Aorta (tissue), 5 donors: Measurements from ENCODE around the gene PXDC1. TPM values are rescaled to one million over a fixed set of nuclear protein-coding genes. Genes with fewer than 3 reads are reported as not detected.

Source experiments
- ATAC-seq: fragments of 200-7000 bp; cut with Tn5 transposase; one replicate; pipeline ENCODE4 v1.9.1; 2022; ENCODE audit warnings: moderate library complexity; ENCODE audit not compliant: low FRiP score
- DNase-seq, 2 donors: peaks; one replicate each; pipeline ENCODE4 v3.0.0-alpha.2; 2020
- H3K27ac ChIP-seq, 2 donors: one replicate each; pipeline ENCODE4 v1.5.1; 2013; ENCODE audit warnings: low read length in 2 of 2, mild to moderate bottlenecking in 2 of 2, moderate library complexity in 2 of 2, control low read depth in 1 of 2, inconsistent platforms in 1 of 2, low read depth in 1 of 2
- H3K27me3 ChIP-seq, 2 donors: one replicate each; pipeline ENCODE4 v1.6.1; 2013; ENCODE audit warnings: control low read depth in 1 of 2, low read length in 1 of 2, mild to moderate bottlenecking in 1 of 2, moderate library complexity in 1 of 2; ENCODE audit not compliant: insufficient read depth in 2 of 2, control insufficient read depth in 1 of 2
- H3K36me3 ChIP-seq, 2 donors: one replicate each; pipeline ENCODE4 v1.6.1; 2013; ENCODE audit warnings: control low read depth in 1 of 2, low read length in 1 of 2, mild to moderate bottlenecking in 1 of 2; ENCODE audit not compliant: insufficient read depth in 2 of 2, control insufficient read depth in 1 of 2
- H3K4me1 ChIP-seq, 2 donors: one replicate each; pipeline ENCODE4 v1.6.1; 2013; ENCODE audit warnings: low read length in 2 of 2, control low read depth in 1 of 2, mild to moderate bottlenecking in 1 of 2, moderate library complexity in 1 of 2; ENCODE audit not compliant: insufficient read depth in 2 of 2, control insufficient read depth in 1 of 2
- H3K4me3 ChIP-seq, 2 donors: one replicate each; pipeline ENCODE4 v1.5.1; 2013; ENCODE audit warnings: low read length in 2 of 2, control low read depth in 1 of 2, mild to moderate bottlenecking in 1 of 2
- H3K9me3 ChIP-seq: one replicate; pipeline ENCODE4 v1.6.1; 2013; ENCODE audit warnings: mild to moderate bottlenecking, low read length; ENCODE audit not compliant: control insufficient read depth
- WGBS, 2 donors: extraction: QIAGEN DNeasy Blood & Tissue Kit; methylation state at CpG; one replicate each; pipeline ENCODE4 v1.1.7; 2013; 5-methylcytosine and 5-hydroxymethylcytosine counted together
- intact Hi-C, 2 donors: fragments of 100-400 bp; cut with DNase I; formaldehyde crosslinking; loops; one replicate each; pipeline versions ENCODE4 v1.14.2 to v1.15.0; 2022
- polyA plus RNA-seq, 2 donors: library from polyadenylated mRNA; stranded (reverse); fragments of 200-250 nt; gene quantifications; one replicate each; pipeline ENCODE4 v1.2.3, GENCODE V29; 2013
- total RNA-seq, 2 donors: library from RNA; stranded (reverse); fragmentation: NEBNext Ultra II Directional; extraction: Animal tissue kit (Norgen Biotek cat#: 25700); gene quantifications; one replicate each; pipeline ENCODE4 v1.2.1, GENCODE V29; 2021
- donor health status: healthy with polysubstance abuse.
- donor health status: Bipolar disorder and iron deficiency.
- donor health status: DM: no; HTN: no; CAD: no.
- donor health status: DM: no; HTN: no; CAD: no.
- donor health status: DM: yes; HTN: yes; CAD: no.

Gene PXDC1
- total and polyA plus RNA-seq, 4 donors, result 110 to 222 (median 141) TPM

DNA sequence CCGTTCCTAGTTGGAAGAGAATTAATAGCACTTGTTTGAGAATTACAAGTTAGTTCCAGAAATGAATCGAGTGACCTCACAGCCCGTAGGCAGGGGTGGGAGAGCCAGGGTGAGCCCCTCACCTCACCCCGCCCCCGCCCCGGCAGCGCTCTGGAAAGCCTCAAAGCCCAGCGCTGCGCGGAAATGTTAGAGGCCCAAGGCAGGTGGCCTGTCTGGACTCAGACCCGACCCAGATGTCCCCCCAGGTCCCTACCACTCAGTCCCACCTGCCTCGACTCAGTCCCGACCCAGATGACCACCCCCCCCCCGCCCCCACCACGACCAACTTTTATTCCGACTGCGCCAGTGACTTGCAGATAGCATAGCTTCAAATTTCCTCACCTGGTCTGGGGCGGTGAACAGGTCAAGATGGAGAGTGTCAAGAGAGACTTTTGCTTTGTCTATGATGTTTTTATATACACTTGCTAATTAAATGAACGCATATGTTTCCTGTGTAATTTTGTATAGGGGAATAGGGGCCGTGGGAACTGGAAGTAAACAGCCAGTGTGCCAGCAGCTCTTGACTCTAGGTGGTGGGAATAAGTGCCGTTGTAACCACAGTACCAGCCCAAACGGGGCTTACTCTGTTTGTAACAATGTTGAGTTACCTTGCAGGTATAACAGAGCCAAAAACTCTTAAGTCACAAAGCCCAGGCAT, 1.2 kb upstream of the PXDC1 start:
- intact Hi-C loops, result loop anchor here in 1 of 2 donors (1.0 kb wide), 1 partner anchor 51 kb away; no protein-coding TSS in a partner anchor
- Histone ChIP-seq H3K27me3 (no peaks in the 10 kb centered on the region), H3K4me3 (peak overlapping the region; percentile 7 to 23), H3K36me3 (no peaks in the 10 kb centered on the region), H3K4me1 (no peaks in the 10 kb centered on the region), H3K27ac (peak overlapping the region; percentile 97 to 99), H3K9me3 (no peaks in the 10 kb centered on the region)
- ATAC-seq (no peak), DNase-seq (no peak)
- WGBS, 2 donors, result 26 to 27% methylated on average over 21 to 22 of the region's 22 CpGs

DNA sequence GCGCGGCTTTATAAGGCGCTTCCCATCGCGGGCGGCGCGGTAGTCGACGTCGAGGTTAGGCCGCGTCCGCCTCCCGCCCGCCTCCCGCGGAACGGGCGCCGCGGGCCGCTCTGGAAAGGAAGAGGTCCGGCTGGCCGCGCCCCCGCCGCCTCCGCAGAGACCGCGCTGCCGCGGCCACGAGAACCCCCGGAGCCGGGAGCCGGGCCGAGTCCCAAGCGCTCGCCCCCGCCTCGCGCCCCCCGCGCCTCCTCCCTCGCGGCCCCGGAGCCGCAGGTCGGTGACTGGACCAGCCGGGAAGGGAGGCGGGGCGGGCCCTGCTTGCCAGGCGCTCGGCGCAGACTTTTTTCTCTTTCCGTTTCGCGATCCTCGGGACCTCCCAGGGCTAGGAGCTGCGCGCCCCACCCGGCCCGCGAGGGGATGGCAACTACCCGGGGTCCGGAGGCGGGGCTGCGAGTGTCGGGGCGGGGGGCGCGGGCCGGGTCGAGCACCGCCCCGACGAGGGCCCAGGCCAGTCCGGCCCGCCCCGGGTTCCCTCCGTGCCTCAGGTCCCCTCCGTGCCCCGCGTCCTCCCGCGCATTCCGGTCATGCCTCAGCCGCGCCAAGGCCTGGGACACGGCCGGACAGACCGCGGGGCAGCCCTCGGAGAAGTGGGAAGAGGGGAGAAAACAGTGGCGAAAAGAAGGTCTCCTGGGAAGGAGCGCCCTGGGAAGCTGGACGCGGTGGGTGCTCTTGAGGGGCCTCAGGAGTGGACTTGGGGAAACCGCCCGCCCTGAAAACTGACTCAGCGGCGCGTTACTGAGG, 417 bp upstream of the PXDC1 start:
- Histone ChIP-seq H3K9me3 (no peaks in the 10 kb centered on the region), H3K4me3 (peak overlapping the region; percentile 75 to 98), H3K27me3 (no peaks in the 10 kb centered on the region), H3K27ac (peak overlapping the region; percentile 97 to 99), H3K4me1 (no peaks in the 10 kb centered on the region), H3K36me3 (no peaks in the 10 kb centered on the region)
- intact Hi-C loops, result loop anchor here (1.0 to 2.0 kb wide), 2 partner anchors 51 to 75 kb away; no protein-coding TSS in a partner anchor
- WGBS, 2 donors, result 1 to 2% methylated on average over 51 to 104 of the region's 104 CpGs
- DNase-seq (peak; percentile 95 to 98), ATAC-seq (peak; percentile 78)

GRCh38 chr6:3750317-3751076, 1.0 kb downstream of the PXDC1 start:
- Histone ChIP-seq H3K27me3 (no peaks in the 10 kb centered on the region), H3K27ac (peak overlapping the region; percentile 97 to 99), H3K9me3 (no peaks in the 10 kb centered on the region), H3K4me3 (peak overlapping the region; percentile 75 to 98), H3K36me3 (no peaks in the 10 kb centered on the region), H3K4me1 (no peaks in the 10 kb centered on the region)
- ATAC-seq (peak; percentile 82), DNase-seq (peak; percentile 94 to 96)
- 1% methylated on average over 67 to 74 of the region's 74 CpGs for WGBS, 2 donors
- intact Hi-C loops, result loop anchor here in 1 of 2 donors (2.0 kb wide), 1 partner anchor 76 kb away; no protein-coding TSS in a partner anchor

DNA sequence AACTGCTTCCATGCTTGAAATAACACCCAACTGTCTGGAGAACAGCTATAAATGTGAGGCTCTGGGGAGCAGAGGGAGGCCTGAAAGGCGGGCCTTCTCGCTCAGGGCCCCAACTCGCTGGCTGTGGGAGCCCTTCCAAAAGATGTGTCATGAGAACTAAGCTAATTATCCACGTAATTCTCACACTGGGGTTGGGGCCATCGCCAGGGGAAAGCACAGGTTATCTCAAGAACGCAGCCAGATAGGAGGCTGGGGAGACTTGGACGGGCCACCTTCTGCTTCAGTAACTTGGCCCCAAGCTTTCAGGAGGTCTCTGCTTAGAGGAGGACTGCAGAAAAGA, 1.6 kb downstream of the PXDC1 start:
- peak; percentile 49 for ATAC-seq
- 1 to 3% methylated on average over 7 of the region's 7 CpGs for WGBS, 2 donors
- Histone ChIP-seq H3K9me3 (no peaks in the 10 kb centered on the region), H3K4me3 (peak overlapping the region; percentile 75 to 98), H3K27me3 (no peaks in the 10 kb centered on the region), H3K27ac (peak overlapping the region; percentile 97 to 99), H3K36me3 (no peaks in the 10 kb centered on the region), H3K4me1 (no peaks in the 10 kb centered on the region)
- peak; percentile 84 to 89 for DNase-seq
- intact Hi-C loops, result loop anchor here (1.0 to 5.0 kb wide), 4 partner anchors 75 to 137 kb away; no protein-coding TSS in a partner anchor

DNA sequence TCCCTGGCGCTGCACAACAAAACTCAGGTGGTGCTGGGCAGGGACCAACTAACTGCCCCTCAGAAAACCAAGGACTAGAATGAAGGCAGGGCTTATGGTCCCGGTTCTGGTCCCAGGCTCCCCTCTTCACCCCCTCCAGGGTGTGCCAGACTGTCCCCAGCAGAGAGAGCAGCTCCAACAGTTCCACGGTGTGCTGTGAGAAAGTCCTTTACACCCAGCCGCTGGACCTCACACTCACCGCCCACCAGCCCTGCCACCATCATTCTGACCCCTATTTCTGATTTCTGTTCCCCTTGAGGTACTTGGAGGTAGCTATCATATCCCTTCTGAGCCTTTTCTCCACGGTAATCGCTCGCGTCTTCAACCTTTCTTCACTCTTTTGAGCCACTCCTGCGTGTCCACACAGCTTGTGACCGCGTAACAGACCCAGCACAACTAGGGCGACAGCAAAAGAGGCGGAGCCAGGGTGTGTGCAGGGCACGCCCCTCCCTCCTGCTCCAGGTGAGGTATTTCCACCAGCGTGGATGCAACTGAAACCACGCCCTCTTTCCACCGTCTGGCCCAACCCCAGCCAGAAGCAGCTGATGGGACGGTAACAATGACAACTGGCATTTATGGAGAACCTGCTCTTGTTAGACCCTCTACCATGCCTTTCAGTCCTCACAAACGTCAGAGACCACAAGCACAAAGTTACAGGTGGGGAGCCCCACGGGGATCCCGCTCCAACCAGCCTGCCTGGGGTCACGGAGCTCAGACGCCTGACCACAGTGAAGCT, 2.3 kb downstream of the PXDC1 start:
- Histone ChIP-seq H3K4me1 (no peaks in the 10 kb centered on the region), H3K36me3 (no peaks in the 10 kb centered on the region), H3K9me3 (no peaks in the 10 kb centered on the region), H3K4me3 (peak overlapping the region; percentile 75 to 98), H3K27ac (peak overlapping the region; percentile 97 to 99), H3K27me3 (no peaks in the 10 kb centered on the region)
- peak in 1 of 2 donors; percentile 69 for DNase-seq
- no peak for ATAC-seq
- intact Hi-C loops, result loop anchor here (1.0 to 5.0 kb wide), 3 partner anchors 76 to 138 kb away; no protein-coding TSS in a partner anchor
- WGBS, 2 donors, result 3 to 4% methylated on average over 24 of the region's 24 CpGs

DNA sequence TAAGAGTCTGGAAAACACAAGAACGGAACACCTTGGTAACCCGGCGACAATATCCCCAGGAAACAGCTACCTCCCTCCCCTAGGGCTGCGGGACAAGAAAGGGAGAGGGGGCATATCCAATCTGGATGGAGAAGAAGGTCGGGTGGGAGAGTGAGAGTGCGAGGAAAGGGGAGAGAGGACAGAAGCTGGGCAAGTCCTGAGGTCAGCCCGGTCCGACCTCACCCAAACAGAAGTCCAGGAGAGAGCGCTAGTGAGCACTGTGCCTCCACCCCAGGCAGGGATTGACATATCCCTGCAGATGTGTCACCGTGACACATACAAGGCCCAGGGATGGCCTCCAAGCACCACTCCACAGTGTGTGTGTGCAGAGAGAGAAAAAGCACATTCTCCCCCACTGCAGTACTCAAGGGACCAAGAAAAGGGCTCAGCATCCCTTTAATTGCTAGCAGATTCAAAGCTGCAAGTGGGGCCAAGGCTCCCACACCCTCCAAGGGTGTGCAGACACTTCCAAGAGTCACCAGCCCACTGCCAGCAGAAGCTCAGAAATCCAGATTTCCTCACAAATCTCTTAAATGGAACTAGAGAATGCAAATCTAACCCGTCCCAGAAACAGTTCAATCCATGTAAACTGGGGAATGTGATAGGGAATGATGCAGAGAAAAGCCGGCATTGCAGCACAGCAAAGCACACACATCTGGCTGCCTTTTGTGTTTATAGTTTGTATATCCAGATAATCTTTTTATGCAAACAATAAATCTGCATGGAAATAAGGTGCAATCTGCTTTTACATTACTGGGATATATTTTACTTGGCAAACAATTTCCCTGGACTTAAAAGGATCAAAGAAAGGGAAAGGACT, 3.1 kb downstream of the PXDC1 start:
- ATAC-seq (peak; percentile 51), DNase-seq (peak; percentile 85 to 88)
- Histone ChIP-seq H3K36me3 (no peaks in the 10 kb centered on the region), H3K4me1 (no peaks in the 10 kb centered on the region), H3K27ac (peak overlapping the region; percentile 38 to 97), H3K27me3 (no peaks in the 10 kb centered on the region), H3K4me3 (peak overlapping the region; percentile 75 to 98), H3K9me3 (no peaks in the 10 kb centered on the region)
- intact Hi-C loops, result loop anchor here (1.0 to 5.0 kb wide), 3 partner anchors 77 to 139 kb away; no protein-coding TSS in a partner anchor
- WGBS, 2 donors, result 5 to 7% methylated on average over 12 of the region's 12 CpGs

DNA sequence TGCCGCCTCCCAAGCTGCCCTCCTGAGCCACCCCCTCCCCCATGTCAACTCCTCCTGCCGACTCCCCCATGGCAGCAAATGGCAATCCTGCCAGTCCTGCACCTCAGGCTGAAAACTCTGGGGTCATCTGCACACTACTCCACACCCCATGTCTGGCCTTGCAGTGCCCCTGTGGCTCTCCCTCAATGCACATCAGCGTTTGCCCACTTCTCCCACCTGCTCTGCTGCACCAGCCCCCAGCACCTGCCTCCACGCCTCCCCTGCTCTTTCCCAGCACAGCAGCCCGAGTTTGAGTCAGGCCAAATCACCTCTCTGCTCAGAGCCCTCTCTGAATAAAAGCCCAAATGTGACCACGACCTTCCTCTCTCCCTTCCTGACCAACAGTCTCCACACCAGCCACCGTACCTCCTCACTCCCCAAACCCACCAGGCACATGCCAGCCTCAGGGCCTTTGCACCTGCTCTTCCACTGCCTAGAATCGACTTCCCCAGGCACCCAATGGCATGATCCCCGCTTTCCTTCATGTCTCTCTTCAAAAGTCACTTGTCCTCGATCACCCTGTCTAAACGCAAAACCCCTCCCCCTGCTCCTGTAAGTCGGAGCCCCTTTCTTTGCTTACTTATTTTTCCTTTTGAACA, 4.3 kb downstream of the PXDC1 start:
- Histone ChIP-seq H3K36me3 (no peaks in the 10 kb centered on the region), H3K9me3 (no peaks in the 10 kb centered on the region), H3K27me3 (no peaks in the 10 kb centered on the region), H3K4me1 (no peaks in the 10 kb centered on the region), H3K4me3 (peak overlapping the region; percentile 41 to 75), H3K27ac (peak overlapping the region; percentile 12 to 97)
- intact Hi-C loops, result loop anchor here in 1 of 2 donors (5.0 kb wide), 2 partner anchors 95 to 140 kb away; no protein-coding TSS in a partner anchor
- 31 to 33% methylated on average over 12 of the region's 12 CpGs for WGBS, 2 donors
- no peak for ATAC-seq
- peak; percentile 39 to 74 for DNase-seq
